K562 (cell line): ENCODE data around the gene STIL. TPM values are rescaled to one million over a fixed set of nuclear protein-coding genes. Genes with fewer than 3 reads are reported as not detected.

Experiments
- ATF1 ChIP-seq, 2 experiments: fragments of 450-650 bp in 1 of 2; IDR thresholded peaks; 2 replicates each; pipeline ENCODE4 v1.6.1; 2016; ENCODE audit warnings: missing compliant biosample characterization in 1 of 2, missing genetic modification characterization in 1 of 2
- DIDO1 ChIP-seq: fragments of 450-650 bp; IDR thresholded peaks from 2 replicates; pipeline ENCODE4 v1.6.1; 2016; ENCODE audit warnings: low read depth, missing biosample characterization, missing genetic modification characterization
- DMBX1 ChIP-seq: fragments of 250-450 bp; sonication (Bioruptor Pico); IDR thresholded peaks from 2 replicates; pipeline ENCODE4 v1.8.0; 2022; ENCODE audit warnings: inconsistent platforms, mild to moderate bottlenecking, moderate library complexity, borderline replicate concordance
- GABPA ChIP-seq: fragments of 200-800 bp; sonication (Bioruptor generic); conservative IDR thresholded peaks from 2 replicates; pipeline ENCODE4 v1.6.1; 2016; ENCODE audit warnings: low read depth, missing genetic modification characterization, missing compliant biosample characterization
- GTF2E2 ChIP-seq: fragments of 200-800 bp; sonication (Bioruptor generic); IDR thresholded peaks from 2 replicates; pipeline ENCODE4 v1.6.1; 2016; ENCODE audit warnings: missing genetic modification characterization, missing compliant biosample characterization
- HLTF ChIP-seq: fragments of 450-650 bp; IDR thresholded peaks from 2 replicates; pipeline ENCODE4 v1.6.1; 2016
- KAT7 ChIP-seq: sonication (generic); formaldehyde crosslinking; IDR thresholded peaks from 2 replicates; pipeline ENCODE4 v1.8.0; 2022; ENCODE audit warnings: missing genetic modification reagents, mild to moderate bottlenecking, borderline replicate concordance
- POLR2AphosphoS2 ChIP-seq: IDR thresholded peaks from 2 replicates; pipeline ENCODE4 v1.6.1; 2012; ENCODE audit warnings: low read length, improper control_type of control experiment
- SOX6 ChIP-seq: fragments of 450-650 bp; IDR thresholded peaks from 2 replicates; pipeline ENCODE4 v1.6.1; 2014; ENCODE audit warnings: mild to moderate bottlenecking
- SRSF3 ChIP-seq: fragments of 200-400 bp; formaldehyde crosslinking; IDR thresholded peaks from 2 replicates; pipeline ENCODE4 v1.6.1; 2016; ENCODE audit warnings: mild to moderate bottlenecking, low read length, moderate library complexity; ENCODE audit not compliant: insufficient read depth
- TBP ChIP-seq: optimal IDR thresholded peaks from 2 replicates; pipeline ENCODE3; 2011; ENCODE audit warnings: low read depth, low read length, improper control_type of control experiment
- TEAD1 ChIP-seq, 2 experiments: fragments of 450-650 bp in 1 of 2; sonication (generic) in 1 of 2; formaldehyde crosslinking; IDR thresholded peaks; 2 replicates each; pipeline versions ENCODE4 v1.4.0 to v1.8.0; 2020 to 2022; ENCODE audit warnings: mild to moderate bottlenecking in 2 of 2, missing genetic modification reagents in 1 of 2
- UBTF ChIP-seq, 2 experiments: IDR thresholded peaks; 2 replicates each; pipeline ENCODE4 v1.6.1; 2012; ENCODE audit warnings: improper control_type of control experiment in 2 of 2, low read depth in 2 of 2, low read length in 2 of 2, borderline replicate concordance in 1 of 2
- YBX1 ChIP-seq: fragments of 450-650 bp; IDR thresholded peaks from 2 replicates; pipeline ENCODE4 v1.7.1; 2016; ENCODE audit warnings: mild to moderate bottlenecking
- ZEB2 ChIP-seq: fragments of 450-650 bp; IDR thresholded peaks from 2 replicates; pipeline ENCODE4 v1.6.1; 2016
- ZNF232 ChIP-seq: sonication (generic); formaldehyde crosslinking; IDR thresholded peaks from 2 replicates; pipeline ENCODE4 v1.8.0; 2022; ENCODE audit warnings: mild to moderate bottlenecking, missing genetic modification reagents
- ZNF512 ChIP-seq: IDR thresholded peaks from 2 replicates; pipeline ENCODE4 v1.6.1; 2016; ENCODE audit warnings: missing genetic modification characterization, missing compliant biosample characterization
- ZNF76 ChIP-seq: fragments of 250-450 bp; sonication (Bioruptor Pico); IDR thresholded peaks from 2 replicates; pipeline ENCODE4 v1.4.0; 2020; ENCODE audit warnings: mild to moderate bottlenecking, moderate library complexity, borderline replicate concordance
- ZNF79 ChIP-seq: fragments of 250-450 bp; sonication (Bioruptor Pico); IDR thresholded peaks from 2 replicates; pipeline ENCODE4 v1.4.0; 2020; ENCODE audit warnings: low read depth, mild to moderate bottlenecking, moderate library complexity
- polyA plus RNA-seq, 8 experiments: library from polyadenylated mRNA; depleted of rRNA in 4 of 8; stranded (reverse) in 5 of 8; unstranded in 3 of 8; fragments of >200 nt; fragmentation: Nextera tagmentation in 2 of 8; fragmentation: Illumina TruSeq in 1 of 8; extraction: Ambion mirVana in 2 of 8; extraction: Trizol in 1 of 8; gene quantifications; 2 replicates each; pipeline versions ENCODE4 v1.2.1 to v1.2.3, GENCODE V29; 2011 to 2014; ENCODE audit warnings: inconsistent platforms in 1 of 8, missing spikeins in 1 of 8
- total RNA-seq, 7 experiments: library from RNA; depleted of rRNA in 6 of 7; stranded (reverse); fragments of >200 nt in 6 of 7; fragmentation: Illumina TruSeq in 2 of 7; extraction: Trizol in 2 of 7; gene quantifications; 2 replicates each; pipeline versions ENCODE4 v1.2.1 to v1.2.3, GENCODE V29; 2011 to 2021; ENCODE audit warnings: low replicate concordance in 1 of 7
- TF ChIP-seq, protein P1 (sequence below): fragments of 450-650 bp; IDR thresholded peaks from 2 replicates; pipeline ENCODE4 v1.6.1; 2016; ENCODE audit warnings: mild to moderate bottlenecking
- TF ChIP-seq, protein P2 (sequence below): fragments of 250-450 bp; sonication (Bioruptor Pico); IDR thresholded peaks from 2 replicates; pipeline ENCODE4 v1.5.0; 2021

Gene STIL
- total and polyA plus RNA-seq, 9 of the 15 experiments (the other 6 are each of a cell fraction or from before 2014, with no cell fraction given): 10.5 to 77.4 (median 39.6) TPM

GRCh38 chr1:47229031-47229885, 84.7 kb downstream of the STIL start (continued):
- TF ChIP-seq HLTF (no peak), GABPA (tag) (peak; percentile 64), POLR2AphosphoS2 (peak; percentile 69), ATF1 (CRISPR knock-in tag; IDR thresholded peaks at IDR 0.05) (no peak), ATF1 (tag; IDR thresholded peaks at IDR 0.05) (peak; percentile 30; the same call in 1 of the 2 replicates), ZEB2 (no peak), ZNF79 (CRISPR knock-in tag) (no peak), TBP (peak; percentile 44), SOX6 (peak; percentile 15; the same call in 1 of the 2 replicates), GTF2E2 (tag) (peak; percentile 43; the same call in 1 of the 2 replicates), KAT7 (peak; percentile 87; the same call in 1 of the 2 replicates), ZNF232 (no peak), ZNF512 (tag) (no peak), YBX1 (no peak), DIDO1 (tag) (no peak), UBTF (IDR thresholded peaks at IDR 0.05; ENCODE audit: borderline replicate concordance in 1 of 2, low read depth in 2 of 2, low read length in 2 of 2) (peak; percentile 49 to 80; a peak in 3 of 4 replicates), DMBX1 (CRISPR knock-in tag) (0 out of 2 replicates have a peak, but pooled peaks have one; percentile 28), ZNF76 (no peak), TEAD1 (CRISPR knock-in tag; IDR thresholded peaks at IDR 0.05) (0 out of 4 replicates have a peak, but pooled peaks of 1 of the 2 experiments have one; percentile 45), SRSF3 (0 out of 2 replicates have a peak, but pooled peaks have one; percentile 29)
- TF ChIP-seq, protein P1, sequence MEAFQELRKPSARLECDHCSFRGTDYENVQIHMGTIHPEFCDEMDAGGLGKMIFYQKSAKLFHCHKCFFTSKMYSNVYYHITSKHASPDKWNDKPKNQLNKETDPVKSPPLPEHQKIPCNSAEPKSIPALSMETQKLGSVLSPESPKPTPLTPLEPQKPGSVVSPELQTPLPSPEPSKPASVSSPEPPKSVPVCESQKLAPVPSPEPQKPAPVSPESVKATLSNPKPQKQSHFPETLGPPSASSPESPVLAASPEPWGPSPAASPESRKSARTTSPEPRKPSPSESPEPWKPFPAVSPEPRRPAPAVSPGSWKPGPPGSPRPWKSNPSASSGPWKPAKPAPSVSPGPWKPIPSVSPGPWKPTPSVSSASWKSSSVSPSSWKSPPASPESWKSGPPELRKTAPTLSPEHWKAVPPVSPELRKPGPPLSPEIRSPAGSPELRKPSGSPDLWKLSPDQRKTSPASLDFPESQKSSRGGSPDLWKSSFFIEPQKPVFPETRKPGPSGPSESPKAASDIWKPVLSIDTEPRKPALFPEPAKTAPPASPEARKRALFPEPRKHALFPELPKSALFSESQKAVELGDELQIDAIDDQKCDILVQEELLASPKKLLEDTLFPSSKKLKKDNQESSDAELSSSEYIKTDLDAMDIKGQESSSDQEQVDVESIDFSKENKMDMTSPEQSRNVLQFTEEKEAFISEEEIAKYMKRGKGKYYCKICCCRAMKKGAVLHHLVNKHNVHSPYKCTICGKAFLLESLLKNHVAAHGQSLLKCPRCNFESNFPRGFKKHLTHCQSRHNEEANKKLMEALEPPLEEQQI: no peak
- TF ChIP-seq, protein P2, sequence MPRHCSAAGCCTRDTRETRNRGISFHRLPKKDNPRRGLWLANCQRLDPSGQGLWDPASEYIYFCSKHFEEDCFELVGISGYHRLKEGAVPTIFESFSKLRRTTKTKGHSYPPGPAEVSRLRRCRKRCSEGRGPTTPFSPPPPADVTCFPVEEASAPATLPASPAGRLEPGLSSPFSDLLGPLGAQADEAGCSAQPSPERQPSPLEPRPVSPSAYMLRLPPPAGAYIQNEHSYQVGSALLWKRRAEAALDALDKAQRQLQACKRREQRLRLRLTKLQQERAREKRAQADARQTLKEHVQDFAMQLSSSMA (CRISPR knock-in tag): no peak
